Measurements from ENCODE around the gene PCSK4. TPM values are rescaled to one million over a fixed set of nuclear protein-coding genes. Genes with fewer than 3 reads are reported as not detected.
"Not testable (repeated sequence)": the region's sequence is repeated elsewhere in the genome, so short reads cannot be mapped to it uniquely, and the experiment has no call there.

PCSK4 gene
- total RNA-seq, 4 donors from 2014 or later = 2.8 to 10.4 (median 6.3) TPM

- intact Hi-C loops (cut with DNase I) = no loop called here
- no peak overlapping the region for H3K4me3 ChIP-seq (replicated peaks in 1 of 3)
Observed at GRCh38 chr19:1502433-1503088, 12.4 kb upstream of the PCSK4 start.

DNA sequence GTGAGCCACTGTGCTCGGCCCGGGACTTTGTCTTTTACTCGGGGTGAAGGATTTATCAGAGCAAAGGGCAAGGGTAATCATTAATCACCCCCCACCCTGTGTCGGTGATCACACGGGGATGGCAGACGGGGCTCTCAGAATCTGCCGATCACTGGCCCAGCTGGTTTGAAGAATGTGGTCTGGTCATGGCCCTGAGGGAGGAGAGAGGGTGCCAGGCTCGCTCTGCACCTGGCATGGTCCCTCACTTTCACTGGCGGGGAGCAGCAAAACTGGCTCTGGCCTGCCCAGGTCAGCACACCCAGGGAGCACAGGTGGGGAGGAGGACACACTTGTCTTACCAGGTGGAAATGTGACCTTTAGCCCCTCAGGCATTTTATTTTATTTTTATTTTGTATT is 11.0 kb upstream of the PCSK4 start:
- no peak for DNase-seq
- 72 to 78% methylated on average over 9 of the region's 9 CpGs for WGBS, 2 donors
- Histone ChIP-seq H3K36me3 (no peaks in the 10 kb centered on the region), H3K9me3 (no peaks in the 10 kb centered on the region), H3K27ac (no peak overlapping the region), H3K4me3 (replicated peaks in 1 of 3) (no peak overlapping the region), H3K27me3 (peaks cover 11% of the 10 kb centered on the region), H3K4me1 (peaks cover 7 to 9% of the 10 kb centered on the region in 2 donors)
- TF ChIP-seq, protein P1, sequence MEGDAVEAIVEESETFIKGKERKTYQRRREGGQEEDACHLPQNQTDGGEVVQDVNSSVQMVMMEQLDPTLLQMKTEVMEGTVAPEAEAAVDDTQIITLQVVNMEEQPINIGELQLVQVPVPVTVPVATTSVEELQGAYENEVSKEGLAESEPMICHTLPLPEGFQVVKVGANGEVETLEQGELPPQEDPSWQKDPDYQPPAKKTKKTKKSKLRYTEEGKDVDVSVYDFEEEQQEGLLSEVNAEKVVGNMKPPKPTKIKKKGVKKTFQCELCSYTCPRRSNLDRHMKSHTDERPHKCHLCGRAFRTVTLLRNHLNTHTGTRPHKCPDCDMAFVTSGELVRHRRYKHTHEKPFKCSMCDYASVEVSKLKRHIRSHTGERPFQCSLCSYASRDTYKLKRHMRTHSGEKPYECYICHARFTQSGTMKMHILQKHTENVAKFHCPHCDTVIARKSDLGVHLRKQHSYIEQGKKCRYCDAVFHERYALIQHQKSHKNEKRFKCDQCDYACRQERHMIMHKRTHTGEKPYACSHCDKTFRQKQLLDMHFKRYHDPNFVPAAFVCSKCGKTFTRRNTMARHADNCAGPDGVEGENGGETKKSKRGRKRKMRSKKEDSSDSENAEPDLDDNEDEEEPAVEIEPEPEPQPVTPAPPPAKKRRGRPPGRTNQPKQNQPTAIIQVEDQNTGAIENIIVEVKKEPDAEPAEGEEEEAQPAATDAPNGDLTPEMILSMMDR (IDR thresholded peaks at IDR 0.05) = no peak
- no peak for TF ChIP-seq POLR2A (IDR thresholded peaks at IDR 0.05)
- intact Hi-C loops (cut with DNase I) = no loop called here

More at GRCh38 chr19:1502433-1503088, 12.4 kb upstream of the PCSK4 start:
- no peak overlapping the region for H3K27ac ChIP-seq
- WGBS, 2 donors = 55 to 57% methylated on average over 14 of the region's 14 CpGs
- no peaks in the 10 kb centered on the region for H3K36me3 ChIP-seq
- peaks cover 7 to 12% of the 10 kb centered on the region in 2 donors for H3K4me1 ChIP-seq
- H3K27me3 ChIP-seq = peaks cover 11% of the 10 kb centered on the region
- no peaks in the 10 kb centered on the region for H3K9me3 ChIP-seq
- no peak for DNase-seq
- no peak for TF ChIP-seq POLR2A (IDR thresholded peaks at IDR 0.05)
- TF ChIP-seq, protein P1 (IDR thresholded peaks at IDR 0.05) = no peak

DNA sequence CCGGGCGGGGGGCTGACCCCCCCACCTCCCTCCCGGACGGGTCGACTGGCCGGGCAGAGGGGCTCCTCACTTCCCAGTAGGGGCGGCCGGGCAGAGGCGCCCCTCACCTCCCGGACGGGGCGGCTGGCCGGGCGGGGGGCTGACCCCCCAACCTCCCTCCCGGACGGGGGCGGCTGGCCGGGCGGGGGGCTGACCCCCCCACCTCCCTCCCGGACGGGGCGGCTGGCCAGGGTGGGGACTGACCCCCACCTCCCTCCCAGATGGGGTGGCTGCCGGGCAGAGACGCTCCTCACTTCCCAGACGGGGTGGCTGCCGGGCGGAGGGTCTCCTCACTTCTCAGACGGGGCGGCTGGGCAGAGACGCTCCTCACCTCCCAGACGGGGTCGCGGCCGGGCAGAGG is 9.1 kb upstream of the PCSK4 start:
- not testable (repeated sequence) for DNase-seq
- H3K27me3 ChIP-seq = peaks cover 11% of the 10 kb centered on the region
- WGBS, 2 donors = no CpG with 5 or more reads among the region's 34 CpGs

DNA sequence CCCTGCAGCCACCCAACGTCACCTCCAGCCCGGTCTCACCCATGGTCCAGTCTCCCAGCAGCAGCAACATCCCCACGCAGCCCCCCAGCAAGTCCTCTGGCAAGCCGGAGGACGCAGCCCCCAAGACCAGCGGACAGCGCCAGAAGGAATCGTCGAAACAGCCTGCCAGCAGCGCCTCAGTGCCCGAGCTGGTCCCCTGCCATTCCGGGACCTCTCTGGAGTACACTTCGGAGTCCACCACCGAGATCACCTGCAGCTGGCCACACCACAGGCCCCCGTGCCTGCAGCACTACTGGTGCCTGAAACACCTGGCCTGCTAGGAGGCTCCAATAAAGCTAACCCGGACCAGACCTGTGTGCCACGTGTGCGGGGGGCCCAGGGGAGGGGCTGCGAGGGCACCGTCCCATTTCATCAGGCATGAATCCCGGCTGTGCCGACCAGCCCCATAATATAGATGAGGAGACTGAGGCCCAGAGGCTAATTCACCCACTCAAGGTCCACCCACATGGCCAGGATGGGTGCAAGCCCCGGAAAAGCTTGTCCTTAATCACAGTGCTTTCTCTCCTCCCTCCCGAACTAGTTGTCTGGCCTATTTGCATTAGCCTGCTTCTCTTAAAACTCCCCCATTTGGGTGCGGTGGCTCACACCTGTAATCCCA is 7.6 kb upstream of the PCSK4 start:
- Histone ChIP-seq H3K27ac (no peak overlapping the region), H3K4me1 (no peaks in the 10 kb centered on the region), H3K36me3 (no peaks in the 10 kb centered on the region), H3K27me3 (no peaks in the 10 kb centered on the region), H3K9me3 (no peaks in the 10 kb centered on the region), H3K4me3 (replicated peaks in 1 of 3) (no peak overlapping the region)
- intact Hi-C loops (cut with DNase I) = no loop called here
- WGBS, 2 donors = 81 to 85% methylated on average over 9 to 15 of the region's 25 CpGs
- no peak for TF ChIP-seq POLR2A (IDR thresholded peaks at IDR 0.05)
- TF ChIP-seq, protein P1 (IDR thresholded peaks at IDR 0.05) = no peak
- DNase-seq = no peak

More for the DNA sequence above, 9.1 kb upstream of the PCSK4 start:
- H3K9me3 ChIP-seq; H3K4me3 ChIP-seq (replicated peaks in 1 of 3); H3K4me1 ChIP-seq; H3K36me3 ChIP-seq; intact Hi-C loops (cut with DNase I); H3K27ac ChIP-seq: not testable (repeated sequence)

DNA sequence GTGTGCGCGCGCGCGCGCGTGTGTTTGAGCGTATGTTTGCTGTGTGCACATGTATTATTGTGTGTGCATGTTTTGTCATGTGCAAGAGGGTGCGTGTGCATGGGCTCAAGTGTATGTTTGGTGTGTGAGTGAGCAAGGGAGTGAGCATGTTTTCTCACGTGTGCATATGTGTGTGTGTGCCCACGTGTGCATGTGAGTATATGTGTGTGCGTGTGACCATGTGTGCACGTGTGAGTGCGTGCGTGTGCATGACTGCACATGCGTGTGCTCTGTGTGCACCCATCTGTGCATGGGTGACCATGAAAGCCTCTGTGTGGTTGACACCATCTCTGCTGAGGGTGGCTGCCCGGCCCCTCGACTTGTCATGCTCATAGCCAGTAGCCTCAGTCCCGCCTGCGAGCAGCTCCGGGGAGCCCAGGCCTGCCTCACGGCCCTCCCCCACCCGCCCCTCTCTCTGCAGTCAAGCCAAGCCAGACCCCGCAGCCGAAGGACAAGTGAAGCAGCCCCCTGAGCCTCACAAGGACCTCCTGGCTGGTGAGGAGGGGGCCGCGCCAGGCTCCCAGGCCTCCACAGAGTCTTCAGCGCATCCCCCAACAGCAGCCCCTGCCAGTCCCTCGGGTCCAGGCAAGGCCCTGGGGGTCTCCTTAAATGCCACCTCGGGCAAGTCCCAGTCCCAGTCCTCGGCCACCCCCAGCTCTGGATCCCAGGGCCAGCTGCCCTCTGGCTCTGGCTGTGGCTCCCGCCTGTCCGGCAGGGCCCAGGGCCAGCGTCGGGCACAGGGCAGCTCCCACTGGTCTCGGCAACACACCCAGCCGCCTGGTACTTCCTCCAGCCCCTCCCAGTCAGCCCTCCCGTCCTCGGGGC is 6.8 kb upstream of the PCSK4 start:
- Histone ChIP-seq H3K27ac (no peak overlapping the region), H3K4me1 (no peaks in the 10 kb centered on the region), H3K4me3 (replicated peaks in 1 of 3) (no peak overlapping the region), H3K36me3 (no peaks in the 10 kb centered on the region), H3K27me3 (no peaks in the 10 kb centered on the region), H3K9me3 (no peaks in the 10 kb centered on the region)
- intact Hi-C loops (cut with DNase I) = no loop called here
- DNase-seq = no peak
- WGBS, 2 donors = 65 to 75% methylated on average over 21 to 31 of the region's 39 CpGs
- TF ChIP-seq, protein P1 (IDR thresholded peaks at IDR 0.05) = no peak
- TF ChIP-seq POLR2A (IDR thresholded peaks at IDR 0.05) = no peak
